K562 (cell line): ENCODE results near the gene ZSCAN26. TPM values are rescaled to one million over a fixed set of nuclear protein-coding genes. Genes with fewer than 3 reads are reported as not detected.

Experiments
- BRF2 ChIP-seq: IDR thresholded peaks from 3 replicates; pipeline ENCODE4 v1.6.1; 2011; ENCODE audit warnings: borderline replicate concordance, mild to moderate bottlenecking; ENCODE audit not compliant: insufficient read length, insufficient read depth
- CBX5 ChIP-seq: IDR thresholded peaks from 2 replicates; pipeline ENCODE4 v1.6.1; 2014; ENCODE audit warnings: low read depth, borderline replicate concordance
- CEBPZ ChIP-seq: fragments of 150-350 bp; IDR thresholded peaks from 2 replicates; pipeline ENCODE4 v1.6.1; 2014; ENCODE audit warnings: low read depth, mild to moderate bottlenecking, low read length, borderline replicate concordance
- CREB3 ChIP-seq: fragments of 450-650 bp; conservative IDR thresholded peaks from 2 replicates; pipeline ENCODE4 v1.6.1; 2016; ENCODE audit warnings: missing genetic modification characterization, low read depth, mild to moderate bottlenecking, missing compliant biosample characterization, moderate library complexity
- ESRRA ChIP-seq: fragments of 450-650 bp; IDR thresholded peaks from 2 replicates; pipeline ENCODE4 v1.6.1; 2014; ENCODE audit warnings: low read depth, mild to moderate bottlenecking, moderate library complexity, borderline replicate concordance
- ETV5 ChIP-seq: sonication (generic); formaldehyde crosslinking; IDR thresholded peaks from 2 replicates; pipeline ENCODE4 v1.4.0; 2020; ENCODE audit warnings: low read depth, mild to moderate bottlenecking, missing genetic modification reagents
- MCM5 ChIP-seq: fragments of 450-650 bp; IDR thresholded peaks from 2 replicates; pipeline ENCODE4 v1.6.1; 2016; ENCODE audit warnings: low read depth
- NKRF ChIP-seq: fragments of 450-650 bp; IDR thresholded peaks from 2 replicates; pipeline ENCODE4 v1.6.1; 2016; ENCODE audit warnings: borderline replicate concordance
- NR2C2 ChIP-seq, 2 experiments: fragments of 200-800 bp in 1 of 2; sonication (Bioruptor generic) in 1 of 2; sonication (generic) in 1 of 2; formaldehyde crosslinking in 1 of 2; IDR thresholded peaks; 2 replicates each; pipeline versions ENCODE4 v1.6.1 to v1.8.0; 2016 to 2022; ENCODE audit warnings: mild to moderate bottlenecking in 1 of 2, missing compliant biosample characterization in 1 of 2, missing genetic modification characterization in 1 of 2, missing genetic modification reagents in 1 of 2
- RB1 ChIP-seq: fragments of 450-650 bp; IDR thresholded peaks from 2 replicates; pipeline ENCODE4 v1.6.1; 2017; ENCODE audit warnings: low read depth, mild to moderate bottlenecking
- SNIP1 ChIP-seq: fragments of 450-650 bp; IDR thresholded peaks from 2 replicates; pipeline ENCODE4 v1.7.1; 2017; ENCODE audit warnings: low read depth, mild to moderate bottlenecking
- ZBTB34 ChIP-seq: fragments of 250-450 bp; sonication (Bioruptor Pico); IDR thresholded peaks from 2 replicates; pipeline ENCODE4 v1.8.0; 2021; ENCODE audit warnings: mild to moderate bottlenecking, moderate library complexity
- ZNF444 ChIP-seq: fragments of 250-450 bp; sonication (Bioruptor Pico); IDR thresholded peaks from 2 replicates; pipeline ENCODE4 v1.4.0; 2020; ENCODE audit warnings: mild to moderate bottlenecking, moderate library complexity
- polyA plus RNA-seq, 8 experiments: library from polyadenylated mRNA; depleted of rRNA in 4 of 8; stranded (reverse) in 5 of 8; unstranded in 3 of 8; fragments of >200 nt; fragmentation: Nextera tagmentation in 2 of 8; fragmentation: Illumina TruSeq in 1 of 8; extraction: Ambion mirVana in 2 of 8; extraction: Trizol in 1 of 8; gene quantifications; 2 replicates each; pipeline versions ENCODE4 v1.2.1 to v1.2.3, GENCODE V29; 2011 to 2014; ENCODE audit warnings: inconsistent platforms in 1 of 8, missing spikeins in 1 of 8
- total RNA-seq, 7 experiments: library from RNA; depleted of rRNA in 6 of 7; stranded (reverse); fragments of >200 nt in 6 of 7; fragmentation: Illumina TruSeq in 2 of 7; extraction: Trizol in 2 of 7; gene quantifications; 2 replicates each; pipeline versions ENCODE4 v1.2.1 to v1.2.3, GENCODE V29; 2011 to 2021; ENCODE audit warnings: low replicate concordance in 1 of 7

Gene ZSCAN26
- total and polyA plus RNA-seq, 9 of the 15 experiments (the other 6 are each of a cell fraction or from before 2014, with no cell fraction given): 5.9 to 14.2 (median 10.5) TPM

- TF ChIP-seq NKRF (peak; percentile 63), CBX5 (0 out of 2 replicates have a peak, but pooled peaks have one; percentile 21), ZBTB34 (no peak), SNIP1 (peak; percentile 94), NR2C2 (CRISPR knock-in tag; IDR thresholded peaks at IDR 0.05) (0 out of 2 replicates have a peak, but pooled peaks have one; percentile 60), NR2C2 (tag; IDR thresholded peaks at IDR 0.05) (peak; percentile 75), CREB3 (tag) (no peak), MCM5 (no peak), BRF2 (no peak), ETV5 (CRISPR knock-in tag) (peak; percentile 87), RB1 (peak; percentile 76), CEBPZ (no peak), ESRRA (peak; percentile 68), ZNF444 (CRISPR knock-in tag) (0 out of 2 replicates have a peak, but pooled peaks have one; percentile 25)
These were observed 14.7 kb upstream of the ZSCAN26 start, which contains the start of gene ZKSCAN4 (continued) for GRCh38 chr6:28252009-28252975.
